Measurements from ENCODE around the gene P2RX6.
"Not testable (repeated sequence)": the region's sequence is repeated elsewhere in the genome, so short reads cannot be mapped to it uniquely, and the experiment has no call there.

- not testable (repeated sequence) for TF ChIP-seq POLR2A, CTCF (IDR thresholded peaks at IDR 0.05)
Observed at GRCh38 chr22:20972014-20972694, 42.8 kb upstream of the P2RX6 start.
